Activated CD4-positive, alpha-beta memory T cell treated with anti-CD3 and anti-CD28 coated beads for 36 hours (primary cell): ENCODE measurements around the gene SVOP. TPM values are rescaled to one million over a fixed set of nuclear protein-coding genes. Genes with fewer than 3 reads are reported as not detected.

Source experiments
- CTCF ChIA-PET: fragments of 350-600 bp; sonication (Branson Sonifier 250); formaldehyde crosslinking; loops from one replicate; lab custom pipeline; 2021; ENCODE audit warnings: antibody characterized with exemption, inconsistent platforms; lab: Charles Lee
- POLR2A ChIA-PET: fragments of 350-600 bp; sonication (Branson Sonifier 250); formaldehyde crosslinking; loops from one replicate; lab custom pipeline; 2021; ENCODE audit warnings: antibody characterized with exemption; lab: Charles Lee
- DNase-seq: peaks from one replicate; pipeline ENCODE4 v3.0.0-alpha.2; 2020
- H3K27ac Mint-ChIP-seq: one replicate; pipeline ENCODE4 v1.8.0; 2021; ENCODE audit warnings: mixed read lengths
- H3K27me3 Mint-ChIP-seq: one replicate; pipeline ENCODE4 v1.8.0; 2021; ENCODE audit warnings: mixed read lengths
- H3K36me3 Mint-ChIP-seq: one replicate; pipeline ENCODE4 v1.8.0; 2021; ENCODE audit warnings: mixed read lengths
- H3K4me1 Mint-ChIP-seq: one replicate; pipeline ENCODE4 v1.8.0; 2021; ENCODE audit warnings: low read depth, mixed read lengths
- H3K4me3 Mint-ChIP-seq: one replicate; pipeline ENCODE4 v1.8.0; 2021; ENCODE audit warnings: mild to moderate bottlenecking, mixed read lengths
- H3K9me3 Mint-ChIP-seq: one replicate; pipeline ENCODE4 v1.8.0; 2021; ENCODE audit warnings: mixed read lengths
- intact Hi-C: fragments of 100-400 bp; cut with micrococcal nuclease; formaldehyde crosslinking; loops from one replicate; pipeline ENCODE4 v1.15.1; 2023
- total RNA-seq, 2 experiments: library from RNA; stranded (reverse); gene quantifications; one replicate each; pipeline ENCODE4 v1.2.3, GENCODE V29; 2021

The SVOP gene
- total RNA-seq, 2 experiments from 2014 or later: not detected

DNA sequence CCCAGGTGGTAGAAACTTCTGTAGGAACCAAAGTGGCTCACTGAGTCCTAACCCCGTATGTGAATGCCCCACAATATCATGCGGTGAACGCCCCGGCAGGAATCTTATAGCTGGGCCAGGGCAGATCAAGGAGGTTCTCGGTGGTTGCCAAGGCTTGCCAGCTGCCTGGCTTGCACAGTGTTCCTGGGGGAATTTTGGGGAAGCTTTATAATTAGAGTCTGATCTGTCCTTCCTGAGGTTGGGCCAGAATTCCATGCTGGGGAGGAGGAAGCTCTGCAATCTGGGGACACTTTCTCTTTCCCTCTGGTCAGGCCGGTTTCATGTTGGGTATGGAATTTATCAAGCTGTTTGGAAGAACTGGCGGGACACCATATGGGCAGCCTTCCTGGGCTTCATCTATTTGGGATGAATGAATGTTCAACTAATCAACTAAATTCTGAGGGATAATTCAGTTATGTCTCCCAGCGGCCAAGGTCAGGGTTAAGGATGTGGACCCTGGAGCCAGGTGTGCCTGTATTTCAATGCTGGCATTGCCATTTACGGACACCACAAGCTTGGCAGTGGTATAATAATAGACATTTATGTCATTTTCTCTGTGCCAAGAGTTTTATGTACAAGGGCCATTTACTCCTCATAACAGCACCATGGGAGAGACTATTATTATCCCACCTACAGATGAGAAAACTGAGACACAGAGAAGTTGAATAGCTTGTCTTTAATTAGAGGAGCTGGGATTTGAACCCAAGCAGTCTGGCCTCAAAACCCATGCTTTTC is 54.3 kb downstream of the SVOP start:
- Mint-ChIP-seq H3K27me3 (peaks cover 3% of the 10 kb centered on the region), H3K4me3 (no peak overlapping the region), H3K36me3 (no peaks in the 10 kb centered on the region), H3K9me3 (no peaks in the 10 kb centered on the region), H3K4me1 (no peaks in the 10 kb centered on the region), H3K27ac (no peak overlapping the region)
- ChIA-PET POLR2A (interaction anchor here (0.5 kb wide), 1 partner anchor 1323 kb away, joined by 3 read pairs; no protein-coding TSS in a partner anchor), CTCF (interaction anchor here (0.8 to 1.4 kb wide), 2 partner anchors 11 to 16 kb away, joined by 3 to 4 read pairs; no protein-coding TSS in a partner anchor)
- no peak for DNase-seq
- intact Hi-C loops: no loop called here

DNA sequence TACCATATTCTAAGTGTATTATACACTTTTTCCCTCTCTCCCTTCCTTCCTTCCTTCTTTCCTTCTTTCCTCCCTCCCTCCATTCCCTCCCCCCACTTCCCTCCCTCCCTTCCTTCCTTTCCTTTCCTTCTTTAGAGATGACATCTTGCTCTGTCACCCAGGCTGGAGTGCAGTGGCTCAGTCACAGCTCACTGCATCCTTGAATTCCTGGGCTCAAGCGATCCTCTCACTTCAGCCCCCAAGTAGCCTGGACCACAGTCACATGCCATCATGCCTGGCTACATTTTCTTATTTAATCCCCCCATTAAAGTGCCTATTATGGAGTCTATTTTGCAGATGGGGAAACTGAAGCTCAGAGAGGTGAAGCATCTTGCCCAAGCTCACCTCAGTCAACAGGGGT is 55.0 kb downstream of the SVOP start:
- Mint-ChIP-seq H3K36me3 (no peaks in the 10 kb centered on the region), H3K4me1 (no peaks in the 10 kb centered on the region), H3K27ac (no peak overlapping the region), H3K27me3 (peaks cover 4% of the 10 kb centered on the region), H3K9me3 (no peaks in the 10 kb centered on the region), H3K4me3 (no peak overlapping the region)
- ChIA-PET CTCF (interaction anchor here (1.4 kb wide), 1 partner anchor 15 kb away, joined by 4 read pairs; no protein-coding TSS in a partner anchor), POLR2A (no interaction called here)
- DNase-seq: no peak
- intact Hi-C loops: no loop called here

DNA sequence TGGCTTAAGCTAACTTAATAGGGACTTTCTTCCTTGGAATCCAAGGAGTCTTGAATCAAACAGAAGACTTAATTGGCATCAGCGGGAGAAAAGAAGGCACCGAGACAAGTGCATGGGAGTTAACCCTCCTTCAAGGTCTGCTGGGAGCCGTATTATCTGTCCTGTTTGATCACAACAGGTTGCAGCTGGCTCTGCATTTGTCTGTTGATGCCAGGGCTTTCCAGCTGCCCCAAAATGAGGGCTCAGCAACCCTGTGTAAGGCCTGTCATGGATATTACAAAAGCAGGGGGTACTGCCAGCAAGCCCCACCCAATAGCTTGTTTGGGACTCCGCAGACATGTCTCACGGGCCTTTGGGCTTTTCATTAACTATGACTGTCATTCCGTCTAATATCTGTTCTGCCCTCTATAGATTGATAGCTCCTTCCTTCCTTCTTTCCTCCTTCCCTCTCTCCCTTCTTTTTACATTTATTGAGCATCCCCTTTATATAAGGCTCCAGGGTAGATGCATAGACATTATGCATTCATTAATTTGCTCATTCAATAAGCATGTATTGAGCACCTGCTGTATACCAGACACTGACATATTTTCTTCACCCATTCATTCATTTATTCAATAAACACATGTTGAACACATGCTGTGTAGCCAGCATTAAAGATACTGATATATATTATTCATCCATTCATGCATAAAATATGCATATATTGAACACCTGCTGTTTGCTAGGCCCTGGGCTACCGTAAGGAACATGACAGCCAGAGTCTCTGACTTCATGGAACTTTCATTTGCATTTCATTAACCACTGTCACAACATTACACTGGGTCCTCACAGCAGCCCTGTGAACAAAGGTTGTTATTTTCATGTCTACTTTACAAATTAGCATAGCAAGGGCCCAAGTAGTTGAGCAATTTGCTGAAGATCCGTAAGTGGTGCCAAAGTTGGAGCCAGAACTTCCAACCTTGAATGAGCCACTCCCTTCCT is 56.2 kb downstream of the SVOP start:
- CTCF ChIA-PET: interaction anchor here (0.5 kb wide), 1 partner anchor 10 kb away, joined by 4 read pairs; no protein-coding TSS in a partner anchor
- DNase-seq: no peak
- peaks cover 8% of the 10 kb centered on the region for H3K27me3 Mint-ChIP-seq

DNA sequence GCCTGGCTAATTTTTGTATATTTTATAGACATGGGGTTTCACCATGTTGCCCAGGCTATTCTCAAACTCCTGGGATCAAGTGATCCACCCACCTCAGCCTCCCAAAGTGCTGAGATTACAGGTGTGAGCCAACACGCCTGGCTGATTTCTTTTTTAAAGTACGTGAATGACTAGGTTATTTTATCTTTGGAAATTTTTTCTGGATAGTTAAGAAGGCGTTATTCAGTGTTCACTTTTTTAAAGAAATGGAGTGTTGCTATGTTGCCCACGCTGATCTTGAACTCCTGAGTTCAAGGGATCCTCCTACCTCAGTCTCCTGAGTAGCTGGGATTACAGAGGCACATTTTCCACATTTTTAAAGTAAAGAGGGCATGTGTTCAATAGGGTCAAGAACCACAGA is 58.6 kb downstream of the SVOP start:
- ChIA-PET CTCF (interaction anchor here (1.4 kb wide), 1 partner anchor 12 kb away, joined by 7 read pairs; no protein-coding TSS in a partner anchor), POLR2A (no interaction called here)
- intact Hi-C loops: no loop called here
- Mint-ChIP-seq H3K9me3 (no peaks in the 10 kb centered on the region), H3K36me3 (no peaks in the 10 kb centered on the region), H3K27ac (no peak overlapping the region), H3K4me1 (no peaks in the 10 kb centered on the region), H3K4me3 (no peak overlapping the region), H3K27me3 (peaks cover 6% of the 10 kb centered on the region)
- DNase-seq: no peak

More for the DNA sequence above, 56.2 kb downstream of the SVOP start:
- H3K36me3 Mint-ChIP-seq: no peaks in the 10 kb centered on the region
- no peak overlapping the region for H3K27ac Mint-ChIP-seq
- H3K4me3 Mint-ChIP-seq: no peak overlapping the region
- POLR2A ChIA-PET: no interaction called here
- no peaks in the 10 kb centered on the region for H3K4me1 Mint-ChIP-seq
- intact Hi-C loops: no loop called here
- no peaks in the 10 kb centered on the region for H3K9me3 Mint-ChIP-seq

DNA sequence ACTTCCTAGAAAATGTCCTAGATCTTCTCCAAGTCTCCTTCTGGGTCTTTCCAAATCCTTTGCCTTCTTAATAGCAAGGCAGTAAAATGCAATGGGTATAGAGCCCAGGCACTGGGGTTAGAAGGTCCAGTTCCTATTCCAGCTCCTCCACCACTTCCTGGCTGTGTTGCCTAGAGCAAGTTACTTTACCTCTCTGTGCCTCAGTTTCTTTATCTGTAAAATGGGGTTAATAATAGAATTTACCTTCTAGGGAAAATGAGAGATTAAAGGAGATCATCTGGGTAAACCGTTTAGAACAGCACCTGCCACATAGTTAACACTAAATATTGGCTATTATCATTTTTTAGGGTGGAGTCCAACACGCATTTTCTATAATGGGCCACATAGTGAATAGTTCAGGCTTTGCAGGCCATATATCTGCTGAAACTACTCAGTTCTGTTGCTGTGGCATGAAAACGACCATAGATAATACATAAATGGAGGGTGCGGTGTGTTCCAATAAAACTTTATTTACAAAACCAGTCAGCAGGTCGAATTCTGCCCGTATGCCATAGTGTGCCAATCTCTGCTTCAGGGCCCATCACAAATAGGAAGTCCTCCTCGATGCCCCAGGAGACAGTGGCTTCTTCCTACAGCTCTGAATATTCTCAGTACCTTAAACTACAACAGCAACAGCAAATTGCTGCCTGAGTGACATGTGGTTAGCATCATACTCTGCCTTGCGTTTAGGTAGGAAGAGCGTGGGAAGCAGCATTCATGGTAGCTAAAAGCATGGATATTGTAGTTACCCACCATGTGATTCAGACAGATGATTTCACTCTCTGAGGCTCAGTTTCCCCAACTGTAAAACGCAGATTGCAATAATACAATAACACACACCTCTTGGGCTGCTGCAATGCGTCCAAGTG is 60.9 kb downstream of the SVOP start:
- Mint-ChIP-seq H3K27me3 (peaks cover 4% of the 10 kb centered on the region), H3K4me3 (no peak overlapping the region), H3K27ac (no peak overlapping the region), H3K36me3 (no peaks in the 10 kb centered on the region), H3K9me3 (no peaks in the 10 kb centered on the region), H3K4me1 (no peaks in the 10 kb centered on the region)
- DNase-seq: no peak
- POLR2A ChIA-PET: interaction anchor here (0.6 kb wide), 1 partner anchor 359 kb away, joined by 3 read pairs; no protein-coding TSS in a partner anchor
- intact Hi-C loops: no loop called here
- CTCF ChIA-PET: interaction anchor here (1.2 kb wide), 1 partner anchor 10 kb away, joined by 3 read pairs; no protein-coding TSS in a partner anchor

DNA sequence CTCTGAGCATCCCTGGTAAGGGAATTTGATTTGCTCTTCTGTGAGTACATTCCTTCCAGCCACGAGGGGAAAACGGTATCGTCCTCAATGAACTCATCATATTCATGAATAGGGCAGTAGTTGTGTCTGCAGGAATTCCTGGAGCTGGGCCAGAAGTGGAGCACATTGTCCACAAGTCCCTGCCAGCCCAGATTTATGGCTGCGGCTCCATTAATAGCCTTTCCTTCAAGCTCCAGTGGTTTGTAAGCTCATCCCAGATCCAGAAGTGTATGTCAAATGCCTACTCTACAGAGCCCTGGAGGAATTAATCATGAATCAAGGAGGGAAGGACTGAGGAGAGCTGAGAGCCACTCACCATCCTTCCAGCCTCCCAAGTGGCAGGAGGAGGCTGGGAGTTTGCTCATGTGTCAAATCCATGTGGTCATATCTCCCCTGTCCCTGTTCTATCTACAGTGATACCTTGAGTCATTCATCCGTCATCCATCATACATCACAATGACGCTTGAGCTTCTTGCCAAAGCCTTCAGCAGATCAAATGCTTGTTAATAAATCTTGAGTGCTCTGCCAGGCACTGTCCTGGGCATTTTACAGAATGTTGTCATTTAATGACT is 65.5 kb downstream of the SVOP start:
- ChIA-PET POLR2A (no interaction called here), CTCF (interaction anchor here (0.8 to 2.4 kb wide), 4 partner anchors 72 to 291 kb away, joined by 3 to 8 read pairs (median 4); partner anchors contain the start of gene ALKBH2)
- Mint-ChIP-seq H3K4me3 (no peak overlapping the region), H3K4me1 (peaks cover 2% of the 10 kb centered on the region), H3K27ac (no peak overlapping the region), H3K9me3 (no peaks in the 10 kb centered on the region), H3K27me3 (peaks cover 1% of the 10 kb centered on the region), H3K36me3 (no peaks in the 10 kb centered on the region)
- intact Hi-C loops: no loop called here
- no peak for DNase-seq

DNA sequence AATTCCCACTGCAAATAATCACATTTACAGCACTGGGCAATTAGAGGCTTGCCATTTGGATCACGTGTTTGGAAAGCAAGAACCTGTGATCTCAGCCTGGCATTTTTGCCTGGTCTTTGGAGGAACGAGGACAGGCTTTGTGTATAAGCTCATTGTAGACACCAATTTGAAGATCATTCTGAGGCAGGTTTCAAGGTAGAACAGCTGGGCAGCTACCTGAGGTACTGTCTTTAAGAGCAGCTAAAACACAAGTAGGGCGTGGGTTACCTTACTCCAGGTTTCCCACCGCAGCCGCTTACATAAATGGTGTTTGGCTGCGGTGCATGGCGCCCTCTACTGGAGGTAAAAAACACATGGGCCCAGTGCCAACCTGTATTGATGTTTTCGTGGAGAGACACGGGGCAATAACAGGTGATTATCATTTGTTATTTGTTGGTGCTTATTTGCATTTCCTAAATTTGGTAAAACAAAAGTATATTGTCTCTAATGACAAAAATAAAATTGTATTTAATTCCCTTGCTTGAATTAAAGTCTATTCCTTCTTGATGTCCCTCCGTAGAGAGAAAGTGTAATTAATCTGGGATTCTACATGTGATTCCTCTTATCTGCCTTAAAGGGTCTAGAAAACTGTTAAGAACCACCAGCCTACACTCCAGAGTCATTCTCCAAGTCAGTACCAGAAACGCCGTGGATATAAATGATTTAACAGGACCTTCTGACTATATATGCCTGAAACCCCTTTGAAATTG is 69.7 kb downstream of the SVOP start:
- Mint-ChIP-seq H3K4me1 (peaks cover 2% of the 10 kb centered on the region), H3K27ac (no peak overlapping the region), H3K9me3 (peaks cover 10% of the 10 kb centered on the region), H3K36me3 (no peaks in the 10 kb centered on the region), H3K27me3 (peaks cover 6% of the 10 kb centered on the region), H3K4me3 (no peak overlapping the region)
- POLR2A ChIA-PET: no interaction called here
- DNase-seq: peak; percentile 80
- intact Hi-C loops: loop anchor here (1.0 to 5.0 kb wide), 6 partner anchors 67 to 388 kb away; partner anchors contain the start of genes ALKBH2 and ISCU
- CTCF ChIA-PET: interaction anchor here (0.6 to 2.8 kb wide), 41 partner anchors 9 to 1064 kb away, joined by 3 to 32 read pairs (median 4); partner anchors contain the start of genes ALKBH2, ISCU and SSH1

DNA sequence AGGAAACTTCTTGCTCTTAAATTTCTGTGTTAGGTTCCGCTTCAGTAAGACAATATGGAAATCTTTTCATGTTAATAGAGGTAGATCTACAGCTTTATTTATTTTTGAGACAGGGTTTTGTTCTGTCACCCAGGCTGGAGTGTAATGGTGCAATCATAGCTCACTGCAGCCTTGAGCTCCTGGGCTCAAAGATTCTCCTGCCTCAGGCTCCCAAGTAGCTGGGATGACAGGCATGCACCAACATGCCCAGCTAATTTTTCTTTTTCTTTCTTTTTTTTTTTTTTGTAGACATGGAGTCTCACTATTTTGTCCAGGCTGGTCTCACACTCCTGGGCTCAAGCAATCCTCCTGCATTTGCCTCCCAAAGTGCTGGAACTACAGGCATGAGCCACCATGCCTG is 70.9 kb downstream of the SVOP start:
- peaks cover 2% of the 10 kb centered on the region for H3K4me1 Mint-ChIP-seq
- intact Hi-C loops: loop anchor here (2.0 to 5.0 kb wide), 3 partner anchors 128 to 387 kb away; partner anchors contain the start of gene ISCU
- H3K36me3 Mint-ChIP-seq: no peaks in the 10 kb centered on the region
- ChIA-PET POLR2A (no interaction called here), CTCF (interaction anchor here (0.7 to 2.8 kb wide), 15 partner anchors 10 to 375 kb away, joined by 3 to 32 read pairs (median 7); partner anchors contain the start of gene ALKBH2)
- H3K4me3 Mint-ChIP-seq: no peak overlapping the region
- no peak for DNase-seq
- H3K9me3 Mint-ChIP-seq: peaks cover 10% of the 10 kb centered on the region
- peaks cover 12% of the 10 kb centered on the region for H3K27me3 Mint-ChIP-seq
- no peak overlapping the region for H3K27ac Mint-ChIP-seq

DNA sequence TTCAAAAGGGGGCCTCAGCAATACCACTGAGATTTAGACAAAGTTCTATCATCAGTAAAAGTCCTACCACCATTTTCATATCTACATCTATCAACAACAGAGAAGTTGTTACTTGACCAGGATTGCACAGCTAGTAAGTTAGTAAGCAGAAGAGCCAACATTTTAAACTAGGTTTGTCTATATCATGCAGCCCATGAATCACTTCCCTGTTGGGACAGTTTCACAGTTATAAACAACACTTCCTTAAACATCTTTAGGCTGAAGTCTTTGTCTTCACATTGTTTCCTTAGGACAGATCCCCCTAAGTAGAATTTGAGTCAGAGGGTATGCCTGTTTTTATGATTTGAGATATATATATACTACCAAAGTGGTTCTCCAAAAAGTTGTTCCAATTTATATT is 72.5 kb downstream of the SVOP start:
- ChIA-PET POLR2A (no interaction called here), CTCF (interaction anchor here (1.0 to 1.8 kb wide), 3 partner anchors 64 to 284 kb away, joined by 3 to 6 read pairs (median 5); no protein-coding TSS in a partner anchor)
- no peak overlapping the region for H3K4me3 Mint-ChIP-seq
- peaks cover 10% of the 10 kb centered on the region for H3K27me3 Mint-ChIP-seq
- H3K9me3 Mint-ChIP-seq: peaks cover 10% of the 10 kb centered on the region
- intact Hi-C loops: no loop called here
- DNase-seq: no peak
- peaks cover 2% of the 10 kb centered on the region for H3K4me1 Mint-ChIP-seq
- no peak overlapping the region for H3K27ac Mint-ChIP-seq
- H3K36me3 Mint-ChIP-seq: no peaks in the 10 kb centered on the region

DNA sequence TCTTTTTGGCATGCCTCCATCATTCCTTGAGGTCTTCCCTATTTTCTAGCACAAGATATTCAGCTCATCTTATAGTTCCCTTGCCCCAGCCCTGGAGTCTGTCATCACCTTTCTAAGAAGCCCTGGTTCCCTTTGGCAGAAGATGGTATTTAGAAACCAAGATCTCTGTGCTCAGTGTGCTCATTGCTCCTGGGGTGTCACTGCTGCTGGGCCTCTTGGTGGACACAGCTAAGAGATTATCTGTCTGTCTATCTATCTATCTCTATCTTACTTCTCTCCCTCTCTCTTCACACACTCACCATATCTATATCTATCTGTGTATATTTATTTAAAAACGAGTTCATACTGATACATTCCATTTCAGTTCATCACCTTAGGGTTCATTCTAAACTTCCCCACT is 73.8 kb downstream of the SVOP start:
- no peak overlapping the region for H3K27ac Mint-ChIP-seq
- H3K27me3 Mint-ChIP-seq: peaks cover 10% of the 10 kb centered on the region
- no peaks in the 10 kb centered on the region for H3K36me3 Mint-ChIP-seq
- ChIA-PET CTCF (interaction anchor here (1.0 to 1.8 kb wide), 3 partner anchors 63 to 282 kb away, joined by 3 to 6 read pairs (median 3); no protein-coding TSS in a partner anchor), POLR2A (no interaction called here)
- peaks cover 10% of the 10 kb centered on the region for H3K9me3 Mint-ChIP-seq
- H3K4me1 Mint-ChIP-seq: peaks cover 2% of the 10 kb centered on the region
- intact Hi-C loops: no loop called here
- no peak overlapping the region for H3K4me3 Mint-ChIP-seq
- DNase-seq: no peak
